ENCODE measurements around the gene UGT2A1. TPM values are rescaled to one million over a fixed set of nuclear protein-coding genes. Genes with fewer than 3 reads are reported as not detected.

Gene UGT2A1
- polyA plus RNA-seq, 1 donor (not counting 4 experiments of a cell fraction or from before 2014, with no cell fraction given), result not detected

- H3K9me3 ChIP-seq (ENCODE audit: control insufficient read depth, low read depth, low read length), result no peaks in the 10 kb centered on the region
- FAIRE-seq (peak; percentile 34), DNase-seq (ENCODE audit: low read depth, low spot score) (no peak)
- no peak overlapping the region for H3K4me3 ChIP-seq (ENCODE audit: control insufficient read depth in 2 of 3, extremely low read depth in 1 of 3, insufficient read depth in 2 of 3, low read depth in 1 of 3, low read length in 3 of 3)
- TF ChIP-seq CTCF (optimal IDR thresholded peaks at IDR 0.05 in 1 of 3, IDR thresholded peaks at IDR 0.05 in 1 of 3, conservative IDR thresholded peaks at IDR 0.05 in 1 of 3; ENCODE audit: extremely low read depth in 1 of 3, insufficient read depth in 2 of 3, low read length in 3 of 3), result peak in 2 of 3 experiments; percentile 21 to 47
- no peak for TF ChIP-seq EZH2 (IDR thresholded peaks at IDR 0.05; ENCODE audit: low read length)
- H3K36me3 ChIP-seq (ENCODE audit: control insufficient read depth in 2 of 2, extremely low read depth in 1 of 2, insufficient read depth in 2 of 2, low read length in 2 of 2), result no peaks in the 10 kb centered on the region
- no peak overlapping the region for H3K9ac ChIP-seq (ENCODE audit: control insufficient read depth, extremely low read depth, insufficient read depth, low read length)
- no peaks in the 10 kb centered on the region for H4K20me1 ChIP-seq (ENCODE audit: control insufficient read depth, extremely low read depth, insufficient read depth, low read length)
- no peaks in the 10 kb centered on the region for H3K79me2 ChIP-seq (ENCODE audit: control insufficient read depth, insufficient read depth, low read length)
- H2AFZ ChIP-seq (ENCODE audit: control insufficient read depth, low read length), result no peak overlapping the region
- dilution Hi-C loops (cut with MboI; ENCODE audit: extremely low pct_ligation_motif_present, low sequenced_read_pairs), result no loop called here
- H3K4me2 ChIP-seq (ENCODE audit: control insufficient read depth, extremely low read depth, insufficient read depth, low read depth, low read length), result peak overlapping the region; percentile 6
- no peaks in the 10 kb centered on the region for H3K9me1 ChIP-seq (ENCODE audit: control insufficient read depth, extremely low read depth, insufficient read depth, low read length)
- no peaks in the 10 kb centered on the region for H3K27me3 ChIP-seq (ENCODE audit: control insufficient read depth, extremely low read depth, insufficient read depth, low read length)
- H3K4me1 ChIP-seq (ENCODE audit: control insufficient read depth, extremely low read depth, insufficient read depth, low read length), result no peaks in the 10 kb centered on the region
- no peak overlapping the region for H3K27ac ChIP-seq (ENCODE audit: control insufficient read depth, insufficient read depth, low read length)
Measured at GRCh38 chr4:69689599-69689998, 36.6 kb upstream of the UGT2A1 start.

- FAIRE-seq, result no peak
Measured at GRCh38 chr4:69684804-69685203, 31.8 kb upstream of the UGT2A1 start.

More at GRCh38 chr4:69684804-69685203, 31.8 kb upstream of the UGT2A1 start:
- no peak overlapping the region for H3K27ac ChIP-seq (ENCODE audit: control insufficient read depth, insufficient read depth, low read length)
- dilution Hi-C loops (cut with MboI; ENCODE audit: extremely low pct_ligation_motif_present, low sequenced_read_pairs), result no loop called here
- no peak overlapping the region for H3K4me3 ChIP-seq (ENCODE audit: control insufficient read depth in 2 of 3, extremely low read depth in 1 of 3, insufficient read depth in 2 of 3, low read depth in 1 of 3, low read length in 3 of 3)
- H3K4me1 ChIP-seq (ENCODE audit: control insufficient read depth, extremely low read depth, insufficient read depth, low read length), result no peaks in the 10 kb centered on the region
- no peaks in the 10 kb centered on the region for H3K9me1 ChIP-seq (ENCODE audit: control insufficient read depth, extremely low read depth, insufficient read depth, low read length)
- H2AFZ ChIP-seq (ENCODE audit: control insufficient read depth, low read length), result no peak overlapping the region
- H3K27me3 ChIP-seq (ENCODE audit: control insufficient read depth, extremely low read depth, insufficient read depth, low read length), result no peaks in the 10 kb centered on the region
- no peaks in the 10 kb centered on the region for H3K36me3 ChIP-seq (ENCODE audit: control insufficient read depth in 2 of 2, extremely low read depth in 1 of 2, insufficient read depth in 2 of 2, low read length in 2 of 2)
- H3K79me2 ChIP-seq (ENCODE audit: control insufficient read depth, insufficient read depth, low read length), result no peaks in the 10 kb centered on the region
- H3K4me2 ChIP-seq (ENCODE audit: control insufficient read depth, extremely low read depth, insufficient read depth, low read depth, low read length), result no peak overlapping the region
- no peak for DNase-seq (ENCODE audit: low read depth, low spot score)
- no peak for TF ChIP-seq CTCF (optimal IDR thresholded peaks at IDR 0.05 in 1 of 3, IDR thresholded peaks at IDR 0.05 in 1 of 3, conservative IDR thresholded peaks at IDR 0.05 in 1 of 3; ENCODE audit: extremely low read depth in 1 of 3, insufficient read depth in 2 of 3, low read length in 3 of 3)
- no peak overlapping the region for H3K9ac ChIP-seq (ENCODE audit: control insufficient read depth, extremely low read depth, insufficient read depth, low read length)
- no peaks in the 10 kb centered on the region for H3K9me3 ChIP-seq (ENCODE audit: control insufficient read depth, low read depth, low read length)
- no peaks in the 10 kb centered on the region for H4K20me1 ChIP-seq (ENCODE audit: control insufficient read depth, extremely low read depth, insufficient read depth, low read length)

Measured in keratinocyte (primary cell).